HepG2 (cell line): ENCODE data around the gene SHISA5.

ENCODE experiments used
- CHD2 ChIP-seq: IDR thresholded peaks from 2 replicates; pipeline ENCODE4 v1.6.1; 2011; ENCODE audit warnings: low read depth, low read length, improper control_type of control experiment
- CREB1 ChIP-seq, 2 experiments: fragments of 450-650 bp in 1 of 2; IDR thresholded peaks; 2 replicates each; pipeline ENCODE4 v1.6.1; 2016 to 2017; ENCODE audit warnings: control low read depth in 1 of 2, mild to moderate bottlenecking in 1 of 2, missing compliant biosample characterization in 1 of 2, missing genetic modification characterization in 1 of 2
- E2F5 ChIP-seq: sonication (generic); formaldehyde crosslinking; conservative IDR thresholded peaks from 2 replicates; pipeline ENCODE4 v1.4.0; 2020; ENCODE audit warnings: missing genetic modification reagents
- FOXJ3 ChIP-seq: sonication (generic); formaldehyde crosslinking; IDR thresholded peaks from 2 replicates; pipeline ENCODE4 v1.4.0; 2020; ENCODE audit warnings: missing genetic modification reagents, mild to moderate bottlenecking, borderline replicate concordance
- NR1H2 ChIP-seq: sonication (generic); formaldehyde crosslinking; IDR thresholded peaks from 2 replicates; pipeline ENCODE4 v1.8.1; 2022; ENCODE audit warnings: low read depth, missing genetic modification reagents, borderline replicate concordance
- TF ChIP-seq, protein P1 (sequence below): sonication (generic); formaldehyde crosslinking; IDR thresholded peaks from 2 replicates; pipeline ENCODE4 v1.5.0; 2020; ENCODE audit warnings: mild to moderate bottlenecking, missing genetic modification reagents, moderate library complexity

DNA sequence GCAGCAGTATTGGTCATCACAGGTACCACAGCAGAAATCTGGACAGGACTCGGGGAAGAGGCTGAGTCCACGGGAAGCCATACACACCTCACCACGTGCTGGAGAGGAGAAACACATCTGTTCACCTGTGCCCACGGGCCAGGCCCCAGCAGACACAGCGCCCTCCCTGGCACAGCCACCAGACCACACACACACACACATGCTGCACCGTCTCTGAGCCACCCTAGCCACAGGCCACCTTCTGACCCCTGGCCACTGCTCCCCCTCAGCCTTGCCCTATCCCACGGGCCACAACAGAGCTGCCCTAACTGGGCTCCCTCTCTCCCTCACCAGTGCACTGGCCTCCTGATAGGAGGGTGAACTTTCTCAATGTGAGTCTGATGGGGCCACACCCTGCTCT is 2.8 kb downstream of the SHISA5 start:
- TF ChIP-seq, protein P1, sequence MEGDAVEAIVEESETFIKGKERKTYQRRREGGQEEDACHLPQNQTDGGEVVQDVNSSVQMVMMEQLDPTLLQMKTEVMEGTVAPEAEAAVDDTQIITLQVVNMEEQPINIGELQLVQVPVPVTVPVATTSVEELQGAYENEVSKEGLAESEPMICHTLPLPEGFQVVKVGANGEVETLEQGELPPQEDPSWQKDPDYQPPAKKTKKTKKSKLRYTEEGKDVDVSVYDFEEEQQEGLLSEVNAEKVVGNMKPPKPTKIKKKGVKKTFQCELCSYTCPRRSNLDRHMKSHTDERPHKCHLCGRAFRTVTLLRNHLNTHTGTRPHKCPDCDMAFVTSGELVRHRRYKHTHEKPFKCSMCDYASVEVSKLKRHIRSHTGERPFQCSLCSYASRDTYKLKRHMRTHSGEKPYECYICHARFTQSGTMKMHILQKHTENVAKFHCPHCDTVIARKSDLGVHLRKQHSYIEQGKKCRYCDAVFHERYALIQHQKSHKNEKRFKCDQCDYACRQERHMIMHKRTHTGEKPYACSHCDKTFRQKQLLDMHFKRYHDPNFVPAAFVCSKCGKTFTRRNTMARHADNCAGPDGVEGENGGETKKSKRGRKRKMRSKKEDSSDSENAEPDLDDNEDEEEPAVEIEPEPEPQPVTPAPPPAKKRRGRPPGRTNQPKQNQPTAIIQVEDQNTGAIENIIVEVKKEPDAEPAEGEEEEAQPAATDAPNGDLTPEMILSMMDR (CRISPR knock-in tag): no peak
- TF ChIP-seq FOXJ3 (CRISPR knock-in tag) (no peak), NR1H2 (no peak), CHD2 (no peak), E2F5 (no peak), CREB1 (IDR thresholded peaks at IDR 0.05) (no peak), CREB1 (CRISPR knock-in tag; IDR thresholded peaks at IDR 0.05) (no peak)
